HEK293 (cell line): ENCODE data around the gene SLC22A14.

Experiments
- CTCF ChIA-PET: fragments of 350-600 bp; formaldehyde crosslinking; extraction: SDS; loops from one replicate; lab custom pipeline; 2021; ENCODE audit warnings: antibody characterized with exemption; lab: Yijun Ruan, JAX
- POLR2A ChIA-PET: fragments of 300-600 bp; formaldehyde crosslinking; extraction: SDS; loops from one replicate; lab custom pipeline; 2020; ENCODE audit warnings: antibody characterized with exemption, inconsistent platforms; lab: Yijun Ruan, JAX
- H3K27ac ChIP-seq: fragments of 200-500 bp; sonication (Bioruptor generic); 2 replicates; pipeline ENCODE4 v1.5.1; 2014; ENCODE audit warnings: low read depth, low read length, control low read depth, inconsistent platforms; ENCODE audit errors: extremely low read depth
- H3K36me3 ChIP-seq, 2 experiments: fragments of 200-500 bp in 1 of 2; sonication (Bioruptor generic) in 1 of 2; 1 replicate in 1 of 2; 2 replicates in 1 of 2; pipeline ENCODE4 v1.5.1; 2014 to 2017; ENCODE audit warnings: inconsistent platforms in 2 of 2, low read length in 2 of 2; ENCODE audit not compliant: control insufficient read depth in 2 of 2, insufficient read depth in 1 of 2
- H3K4me1 ChIP-seq: fragments of 200-500 bp; sonication (Bioruptor generic); 2 replicates; pipeline ENCODE4 v1.5.1; 2014; ENCODE audit warnings: mild to moderate bottlenecking, low read length, inconsistent platforms; ENCODE audit not compliant: control insufficient read depth, insufficient read depth
- H3K4me3 ChIP-seq: 2 replicates; pipeline ENCODE4 v1.5.1; 2011; ENCODE audit warnings: low read depth, mild to moderate bottlenecking, control low read depth, low read length, moderate library complexity
- H3K9me3 ChIP-seq: fragments of 200-500 bp; sonication (Bioruptor generic); 2 replicates; pipeline ENCODE4 v1.5.1; 2014; ENCODE audit warnings: low read depth, low read length, inconsistent platforms; ENCODE audit not compliant: control insufficient read depth, insufficient read depth
- FEZF1 ChIP-seq: fragments of 450-650 bp; formaldehyde crosslinking; IDR thresholded peaks from 2 replicates; pipeline ENCODE4 v1.5.1; 2016; ENCODE audit warnings: missing biosample characterization, missing genetic modification characterization
- HOXD13 ChIP-seq: sonication (generic); formaldehyde crosslinking; IDR thresholded peaks from 2 replicates; pipeline ENCODE4 v1.8.0; 2022; ENCODE audit warnings: missing genetic modification reagents, borderline replicate concordance
- KLF7 ChIP-seq: fragments of 450-650 bp; formaldehyde crosslinking; IDR thresholded peaks from 2 replicates; pipeline ENCODE4 v1.5.1; 2016; ENCODE audit warnings: missing biosample characterization, missing genetic modification characterization, borderline replicate concordance
- OSR2 ChIP-seq: fragments of 450-650 bp; formaldehyde crosslinking; IDR thresholded peaks from 2 replicates; pipeline ENCODE4 v1.5.1; 2016; ENCODE audit warnings: missing biosample characterization, missing genetic modification characterization
- SCRT1 ChIP-seq: fragments of 450-650 bp; formaldehyde crosslinking; IDR thresholded peaks from 2 replicates; pipeline ENCODE4 v1.5.1; 2016; ENCODE audit warnings: missing biosample characterization, missing genetic modification characterization, borderline replicate concordance
- TRIM28 ChIP-seq: IDR thresholded peaks from 2 replicates; pipeline ENCODE4 v1.6.1; 2011; ENCODE audit warnings: low read length, control low read depth, borderline replicate concordance
- YY1 ChIP-seq: fragments of 450-650 bp; formaldehyde crosslinking; IDR thresholded peaks from 2 replicates; pipeline ENCODE4 v1.5.1; 2018; ENCODE audit warnings: missing biosample characterization, missing genetic modification characterization
- ZFP37 ChIP-seq: fragments of 450-650 bp; formaldehyde crosslinking; IDR thresholded peaks from 2 replicates; pipeline ENCODE4 v1.5.1; 2016; ENCODE audit warnings: missing biosample characterization, missing genetic modification characterization
- ZIC2 ChIP-seq: fragments of 450-650 bp; formaldehyde crosslinking; IDR thresholded peaks from 2 replicates; pipeline ENCODE4 v1.5.1; 2016; ENCODE audit warnings: missing biosample characterization, missing genetic modification characterization
- ZNF239 ChIP-seq: fragments of 450-650 bp; formaldehyde crosslinking; IDR thresholded peaks from 2 replicates; pipeline ENCODE4 v1.5.1; 2016; ENCODE audit warnings: missing biosample characterization, missing genetic modification characterization
- ZNF280D ChIP-seq: fragments of 450-650 bp; formaldehyde crosslinking; IDR thresholded peaks from 2 replicates; pipeline ENCODE4 v1.5.1; 2016; ENCODE audit warnings: missing biosample characterization, missing genetic modification characterization
- ZNF324 ChIP-seq: fragments of 450-650 bp; formaldehyde crosslinking; IDR thresholded peaks from 2 replicates; pipeline ENCODE4 v1.5.1; 2016; ENCODE audit warnings: missing biosample characterization, missing genetic modification characterization
- ZNF416 ChIP-seq: fragments of 450-650 bp; formaldehyde crosslinking; IDR thresholded peaks from 2 replicates; pipeline ENCODE4 v1.5.1; 2016; ENCODE audit warnings: missing biosample characterization, missing genetic modification characterization
- ZNF544 ChIP-seq: fragments of 450-650 bp; formaldehyde crosslinking; IDR thresholded peaks from 2 replicates; pipeline ENCODE4 v1.5.0; 2017; ENCODE audit warnings: missing biosample characterization, missing genetic modification characterization
- ZNF558 ChIP-seq: fragments of 450-650 bp; formaldehyde crosslinking; IDR thresholded peaks from 2 replicates; pipeline ENCODE4 v1.5.1; 2016; ENCODE audit warnings: missing biosample characterization, missing genetic modification characterization
- ZNF624 ChIP-seq: fragments of 450-650 bp; formaldehyde crosslinking; IDR thresholded peaks from 2 replicates; pipeline ENCODE4 v1.5.1; 2017; ENCODE audit warnings: missing biosample characterization, missing genetic modification characterization
- ZNF626 ChIP-seq: fragments of 450-650 bp; sonication (Bioruptor Pico); formaldehyde crosslinking; IDR thresholded peaks from 2 replicates; pipeline ENCODE4 v1.5.1; 2018; ENCODE audit warnings: missing biosample characterization, missing genetic modification characterization, inconsistent platforms
- ZNF654 ChIP-seq: fragments of 450-650 bp; formaldehyde crosslinking; IDR thresholded peaks from 2 replicates; pipeline ENCODE4 v1.5.1; 2016; ENCODE audit warnings: low read depth, missing biosample characterization, missing genetic modification characterization
- ZNF660 ChIP-seq: fragments of 450-650 bp; IDR thresholded peaks from 2 replicates; pipeline ENCODE4 v1.5.1; 2018; ENCODE audit warnings: missing biosample characterization, mild to moderate bottlenecking, missing genetic modification characterization
- ZNF791 ChIP-seq: fragments of 450-650 bp; formaldehyde crosslinking; IDR thresholded peaks from 2 replicates; pipeline ENCODE4 v1.5.1; 2016; ENCODE audit warnings: missing biosample characterization, missing genetic modification characterization
- ZSCAN16 ChIP-seq: fragments of 450-650 bp; formaldehyde crosslinking; IDR thresholded peaks from 2 replicates; pipeline ENCODE4 v1.5.1; 2016; ENCODE audit warnings: missing biosample characterization, missing genetic modification characterization
- TF ChIP-seq, protein P1 (sequence below): fragments of 450-650 bp; formaldehyde crosslinking; optimal IDR thresholded peaks from 2 replicates; pipeline ENCODE3; 2016; ENCODE audit warnings: missing biosample characterization, mild to moderate bottlenecking, missing genetic modification characterization
- TF ChIP-seq, protein P2 (sequence below): fragments of 450-650 bp; formaldehyde crosslinking; IDR thresholded peaks from 2 replicates; pipeline ENCODE4 v1.5.1; 2016; ENCODE audit warnings: missing biosample characterization, missing genetic modification characterization
- TF ChIP-seq, protein P3 (sequence below): fragments of 450-650 bp; formaldehyde crosslinking; conservative IDR thresholded peaks from 2 replicates; pipeline ENCODE4 v1.5.1; 2016; ENCODE audit warnings: low read depth, missing biosample characterization, missing genetic modification characterization

Gene SLC22A14

GRCh38 chr3:38354588-38355330 lies 72.7 kb downstream of the SLC22A14 start (continued):
- peak; percentile 77; the same call in 1 of the 2 replicates for TF ChIP-seq SCRT1 (tag by site-specific recombination)
- TF ChIP-seq FEZF1 (tag by site-specific recombination), result peak; percentile 73
- TF ChIP-seq ZNF416 (tag by site-specific recombination), result no peak

DNA sequence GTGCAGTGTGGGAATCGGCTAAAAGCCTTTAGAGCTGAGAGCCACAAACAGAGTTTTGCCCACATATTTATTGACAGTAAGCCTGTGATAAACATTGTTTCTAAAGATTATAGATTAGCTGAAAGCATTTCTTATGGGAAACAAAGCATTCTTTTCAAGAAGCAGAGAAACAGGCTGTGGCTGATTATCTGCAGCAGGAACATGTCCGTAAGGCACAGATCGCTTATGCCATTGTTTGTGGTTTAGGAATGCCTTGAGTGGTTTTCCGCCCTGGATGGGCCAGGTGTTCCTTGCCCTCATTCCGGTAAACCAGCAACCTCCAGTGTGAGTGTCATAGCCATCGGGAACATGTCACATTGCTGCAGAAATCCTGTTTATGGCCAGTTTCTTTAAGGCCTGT lies 76.9 kb downstream of the SLC22A14 start:
- ChIA-PET CTCF (interaction anchor here (1.1 kb wide), 1 partner anchor 11 kb away, joined by 3 read pairs; no protein-coding TSS in a partner anchor), POLR2A (interaction anchor here (0.6 kb wide), 1 partner anchor 231 kb away, joined by 4 read pairs; no protein-coding TSS in a partner anchor)
- H3K4me3 ChIP-seq, result no peak overlapping the region

DNA sequence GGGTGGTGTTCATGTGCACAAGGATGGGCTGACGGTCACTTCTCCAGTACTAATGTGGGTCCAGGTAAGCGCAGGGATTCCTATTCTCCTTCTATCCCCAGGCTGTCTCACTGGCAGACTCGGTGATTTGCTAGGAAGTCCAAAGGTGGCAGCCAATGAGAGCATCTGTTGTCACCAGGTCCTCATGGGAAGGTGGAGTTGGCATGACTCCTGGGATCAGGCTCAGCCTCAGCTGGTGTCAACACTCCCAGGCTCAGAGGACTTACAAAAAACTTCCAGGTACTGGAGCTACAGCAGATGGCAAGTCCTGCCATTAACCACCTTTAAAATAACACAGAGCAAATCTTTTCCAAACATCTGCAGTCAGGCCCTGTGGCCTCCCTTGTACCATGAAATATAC lies 78.3 kb downstream of the SLC22A14 start:
- Histone ChIP-seq H3K9me3 (no peaks in the 10 kb centered on the region), H3K27ac (no peak overlapping the region), H3K36me3 (peaks cover 0 to 81% of the 10 kb centered on the region in 2 experiments; a peak in 1 of 3 replicates), H3K4me1 (no peaks in the 10 kb centered on the region), H3K4me3 (no peak overlapping the region)
- ChIA-PET CTCF (no interaction called here), POLR2A (no interaction called here)
- TF ChIP-seq HOXD13 (CRISPR knock-in tag), result no peak
- TF ChIP-seq ZNF626 (tag by site-specific recombination), result no peak
- no peak for TF ChIP-seq ZNF624 (tag by site-specific recombination)
- TF ChIP-seq ZNF654 (tag by site-specific recombination), result no peak
- no peak for TF ChIP-seq KLF7 (tag by site-specific recombination)
- TF ChIP-seq ZNF280D (tag by site-specific recombination), result no peak
- TF ChIP-seq ZNF558 (tag by site-specific recombination), result no peak
- TF ChIP-seq ZNF660 (tag by site-specific recombination), result no peak
- TF ChIP-seq, protein P1, sequence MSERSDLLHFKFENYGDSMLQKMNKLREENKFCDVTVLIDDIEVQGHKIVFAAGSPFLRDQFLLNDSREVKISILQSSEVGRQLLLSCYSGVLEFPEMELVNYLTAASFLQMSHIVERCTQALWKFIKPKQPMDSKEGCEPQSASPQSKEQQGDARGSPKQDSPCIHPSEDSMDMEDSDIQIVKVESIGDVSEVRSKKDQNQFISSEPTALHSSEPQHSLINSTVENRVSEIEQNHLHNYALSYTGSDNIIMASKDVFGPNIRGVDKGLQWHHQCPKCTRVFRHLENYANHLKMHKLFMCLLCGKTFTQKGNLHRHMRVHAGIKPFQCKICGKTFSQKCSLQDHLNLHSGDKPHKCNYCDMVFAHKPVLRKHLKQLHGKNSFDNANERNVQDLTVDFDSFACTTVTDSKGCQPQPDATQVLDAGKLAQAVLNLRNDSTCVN (tag by site-specific recombination), result no peak
- no peak for TF ChIP-seq ZNF324 (tag by site-specific recombination)
- no peak for TF ChIP-seq ZIC2 (tag by site-specific recombination)
- TF ChIP-seq YY1 (tag by site-specific recombination), result no peak
- TF ChIP-seq OSR2 (tag by site-specific recombination), result no peak

More for the DNA sequence above, 76.9 kb downstream of the SLC22A14 start:
- no peaks in the 10 kb centered on the region for H3K9me3 ChIP-seq
- TF ChIP-seq ZSCAN16 (tag by site-specific recombination) (no peak), FEZF1 (tag by site-specific recombination) (no peak), ZFP37 (tag by site-specific recombination) (no peak), ZNF544 (tag by site-specific recombination) (no peak), ZNF239 (tag by site-specific recombination) (no peak), TRIM28 (no peak), ZNF791 (tag by site-specific recombination) (no peak)
- TF ChIP-seq, protein P2, sequence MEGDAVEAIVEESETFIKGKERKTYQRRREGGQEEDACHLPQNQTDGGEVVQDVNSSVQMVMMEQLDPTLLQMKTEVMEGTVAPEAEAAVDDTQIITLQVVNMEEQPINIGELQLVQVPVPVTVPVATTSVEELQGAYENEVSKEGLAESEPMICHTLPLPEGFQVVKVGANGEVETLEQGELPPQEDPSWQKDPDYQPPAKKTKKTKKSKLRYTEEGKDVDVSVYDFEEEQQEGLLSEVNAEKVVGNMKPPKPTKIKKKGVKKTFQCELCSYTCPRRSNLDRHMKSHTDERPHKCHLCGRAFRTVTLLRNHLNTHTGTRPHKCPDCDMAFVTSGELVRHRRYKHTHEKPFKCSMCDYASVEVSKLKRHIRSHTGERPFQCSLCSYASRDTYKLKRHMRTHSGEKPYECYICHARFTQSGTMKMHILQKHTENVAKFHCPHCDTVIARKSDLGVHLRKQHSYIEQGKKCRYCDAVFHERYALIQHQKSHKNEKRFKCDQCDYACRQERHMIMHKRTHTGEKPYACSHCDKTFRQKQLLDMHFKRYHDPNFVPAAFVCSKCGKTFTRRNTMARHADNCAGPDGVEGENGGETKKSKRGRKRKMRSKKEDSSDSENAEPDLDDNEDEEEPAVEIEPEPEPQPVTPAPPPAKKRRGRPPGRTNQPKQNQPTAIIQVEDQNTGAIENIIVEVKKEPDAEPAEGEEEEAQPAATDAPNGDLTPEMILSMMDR (tag by site-specific recombination), result no peak
- TF ChIP-seq, protein P3, sequence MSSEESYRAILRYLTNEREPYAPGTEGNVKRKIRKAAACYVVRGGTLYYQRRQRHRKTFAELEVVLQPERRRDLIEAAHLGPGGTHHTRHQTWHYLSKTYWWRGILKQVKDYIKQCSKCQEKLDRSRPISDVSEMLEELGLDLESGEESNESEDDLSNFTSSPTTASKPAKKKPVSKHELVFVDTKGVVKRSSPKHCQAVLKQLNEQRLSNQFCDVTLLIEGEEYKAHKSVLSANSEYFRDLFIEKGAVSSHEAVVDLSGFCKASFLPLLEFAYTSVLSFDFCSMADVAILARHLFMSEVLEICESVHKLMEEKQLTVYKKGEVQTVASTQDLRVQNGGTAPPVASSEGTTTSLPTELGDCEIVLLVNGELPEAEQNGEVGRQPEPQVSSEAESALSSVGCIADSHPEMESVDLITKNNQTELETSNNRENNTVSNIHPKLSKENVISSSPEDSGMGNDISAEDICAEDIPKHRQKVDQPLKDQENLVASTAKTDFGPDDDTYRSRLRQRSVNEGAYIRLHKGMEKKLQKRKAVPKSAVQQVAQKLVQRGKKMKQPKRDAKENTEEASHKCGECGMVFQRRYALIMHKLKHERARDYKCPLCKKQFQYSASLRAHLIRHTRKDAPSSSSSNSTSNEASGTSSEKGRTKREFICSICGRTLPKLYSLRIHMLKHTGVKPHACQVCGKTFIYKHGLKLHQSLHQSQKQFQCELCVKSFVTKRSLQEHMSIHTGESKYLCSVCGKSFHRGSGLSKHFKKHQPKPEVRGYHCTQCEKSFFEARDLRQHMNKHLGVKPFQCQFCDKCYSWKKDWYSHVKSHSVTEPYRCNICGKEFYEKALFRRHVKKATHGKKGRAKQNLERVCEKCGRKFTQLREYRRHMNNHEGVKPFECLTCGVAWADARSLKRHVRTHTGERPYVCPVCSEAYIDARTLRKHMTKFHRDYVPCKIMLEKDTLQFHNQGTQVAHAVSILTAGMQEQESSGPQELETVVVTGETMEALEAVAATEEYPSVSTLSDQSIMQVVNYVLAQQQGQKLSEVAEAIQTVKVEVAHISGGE, result no peak
- TF ChIP-seq, all 188 proteins: peak for 0
- peaks cover 0 to 74% of the 10 kb centered on the region in 2 experiments; a peak in 1 of 3 replicates for H3K36me3 ChIP-seq
- no peaks in the 10 kb centered on the region for H3K4me1 ChIP-seq
- H3K27ac ChIP-seq, result no peak overlapping the region
